Measurements from ENCODE around the gene MYLK.

The MYLK gene

DNA sequence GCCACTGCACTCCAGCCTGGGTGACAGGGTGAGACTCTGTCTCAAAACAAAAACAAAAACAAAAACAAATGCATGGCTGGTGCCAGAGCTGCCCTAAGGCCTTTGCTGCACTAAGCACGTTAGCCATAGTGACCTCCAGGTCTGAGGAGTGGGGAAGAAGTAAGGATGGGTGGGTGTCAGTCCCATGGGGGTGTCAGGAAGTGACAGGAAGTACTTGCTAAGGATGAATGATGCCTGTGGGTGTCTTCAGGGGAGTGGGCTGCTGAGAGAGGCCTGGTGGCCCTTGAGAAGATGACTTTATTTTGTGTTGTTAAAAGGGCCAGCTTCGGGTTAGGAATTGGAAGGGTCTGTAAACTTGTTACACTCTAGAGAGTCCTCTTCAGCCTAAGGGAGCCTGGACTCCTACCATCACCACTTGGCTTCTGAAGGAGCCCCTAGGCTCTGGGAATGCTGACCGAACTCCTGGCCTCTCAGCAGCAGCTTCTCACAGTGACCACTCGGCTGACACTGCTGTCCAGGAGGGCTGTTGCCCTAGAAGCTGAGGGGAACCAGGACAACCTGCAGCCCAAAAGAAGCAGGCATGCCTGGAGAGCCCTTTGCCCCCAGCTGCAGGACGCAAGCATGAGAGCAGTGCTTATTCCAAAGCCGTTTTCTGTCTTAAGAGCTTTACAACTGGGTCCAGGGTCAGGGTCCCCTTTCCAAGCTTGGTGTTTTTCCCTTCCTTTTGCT, 116.4 kb downstream of the MYLK start:
- DNase-seq, result no peak

DNA sequence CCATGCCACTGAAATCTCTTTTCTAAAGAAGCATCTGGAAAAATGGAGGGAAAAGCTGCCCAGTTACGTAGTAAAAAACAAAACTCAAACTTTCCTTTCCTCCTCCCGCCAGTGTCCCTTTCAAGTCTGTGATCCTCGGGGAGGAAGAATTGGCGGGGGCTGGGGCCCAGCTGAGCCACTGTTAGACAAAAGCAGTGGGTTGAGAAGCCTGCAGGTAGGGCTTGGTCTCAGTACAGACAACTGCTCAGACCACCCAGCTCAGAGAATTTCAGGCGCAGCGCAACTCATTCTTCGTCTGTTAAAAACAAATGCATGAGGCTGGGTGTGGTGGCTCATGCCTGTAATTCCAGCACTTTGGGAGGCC, 117.1 kb downstream of the MYLK start:
- DNase-seq, result no peak

DNA sequence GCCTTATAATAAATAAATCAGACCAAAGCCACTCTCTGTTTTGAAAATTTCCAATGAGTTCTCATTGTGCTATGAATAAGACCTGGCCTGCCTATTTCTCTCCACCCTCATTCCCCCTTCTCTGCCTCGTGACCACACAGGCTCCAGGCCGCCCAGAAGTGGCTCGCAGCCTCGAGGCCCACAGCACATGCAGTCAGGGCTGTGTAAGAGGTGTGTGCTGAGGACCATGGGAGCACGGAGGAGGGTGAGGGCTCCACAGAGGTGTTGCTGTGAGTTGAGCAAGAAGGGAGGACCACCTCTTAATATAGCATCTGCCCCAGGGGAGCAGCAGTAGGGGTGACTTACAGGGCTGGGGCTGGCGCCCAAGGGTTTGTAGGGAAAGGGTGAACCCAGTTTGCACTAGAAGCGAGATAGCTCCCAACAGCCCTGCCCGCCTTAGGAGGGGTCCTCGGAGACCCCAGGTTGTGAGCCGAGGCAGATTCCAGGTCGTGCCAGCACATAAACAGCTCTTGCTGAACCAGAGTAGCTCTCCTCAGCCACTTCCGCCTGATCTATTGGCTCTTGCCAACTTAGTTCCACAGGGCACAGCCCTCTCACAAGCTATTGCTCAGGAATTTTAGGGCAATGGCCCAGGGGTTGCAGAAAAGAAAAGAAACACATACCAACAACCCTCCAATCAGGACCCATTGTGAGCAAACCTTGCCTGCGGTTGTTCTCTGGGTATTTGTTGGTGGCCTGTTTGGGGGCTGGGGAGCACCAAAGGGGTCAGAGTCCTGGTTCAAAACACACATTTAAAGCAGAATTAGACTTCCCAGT, 117.7 kb downstream of the MYLK start:
- DNase-seq, result no peak

DNA sequence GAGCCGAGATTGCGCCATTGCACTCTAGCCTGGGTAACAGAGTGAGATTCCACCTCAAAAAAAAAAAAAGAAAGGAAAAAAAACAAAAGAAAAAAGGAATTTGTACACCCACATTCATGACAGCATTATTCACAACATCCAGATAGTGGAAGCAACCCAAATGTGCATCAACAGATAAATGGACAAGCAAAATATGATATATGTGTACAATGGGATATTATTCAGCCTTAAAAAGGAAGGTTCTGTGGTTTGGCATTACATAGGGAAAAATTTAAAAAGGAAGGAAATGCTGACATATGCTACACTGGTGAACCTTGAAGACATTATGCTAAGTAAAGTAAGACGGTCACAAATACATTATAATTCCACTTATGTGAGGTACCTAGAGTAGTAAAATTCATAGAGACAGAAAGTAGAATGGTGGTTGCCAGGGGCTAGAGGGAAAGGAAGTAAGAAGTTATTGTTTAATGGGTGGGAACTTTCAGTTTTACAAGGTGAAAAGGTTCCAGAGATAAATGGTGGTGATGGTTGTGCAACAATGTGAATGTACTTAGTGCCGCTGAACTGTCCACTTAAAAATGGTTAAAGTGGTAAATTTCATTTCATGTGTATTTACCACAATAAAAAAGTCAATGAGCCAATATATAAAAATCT, 118.5 kb downstream of the MYLK start:
- DNase-seq, result no peak

DNA sequence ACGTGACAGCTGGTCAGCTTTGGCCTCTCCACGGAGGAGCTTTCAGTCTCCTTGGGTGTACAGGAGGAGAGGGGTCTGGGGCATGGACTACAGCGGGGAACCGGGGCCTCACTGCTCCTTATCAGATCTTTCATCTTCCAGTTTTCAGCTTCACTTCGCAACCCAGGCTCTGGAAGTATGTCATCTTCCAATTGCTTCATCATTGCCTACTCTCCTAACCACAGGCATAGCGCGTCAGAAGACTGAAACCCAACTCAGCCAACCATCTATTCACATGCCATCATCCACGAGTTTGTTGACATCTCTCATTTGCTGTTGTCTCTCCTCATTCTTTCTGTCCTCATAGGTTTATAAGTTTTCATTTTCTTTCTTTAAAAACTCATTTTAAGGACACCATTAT, 119.5 kb downstream of the MYLK start:
- no peak for DNase-seq

DNA sequence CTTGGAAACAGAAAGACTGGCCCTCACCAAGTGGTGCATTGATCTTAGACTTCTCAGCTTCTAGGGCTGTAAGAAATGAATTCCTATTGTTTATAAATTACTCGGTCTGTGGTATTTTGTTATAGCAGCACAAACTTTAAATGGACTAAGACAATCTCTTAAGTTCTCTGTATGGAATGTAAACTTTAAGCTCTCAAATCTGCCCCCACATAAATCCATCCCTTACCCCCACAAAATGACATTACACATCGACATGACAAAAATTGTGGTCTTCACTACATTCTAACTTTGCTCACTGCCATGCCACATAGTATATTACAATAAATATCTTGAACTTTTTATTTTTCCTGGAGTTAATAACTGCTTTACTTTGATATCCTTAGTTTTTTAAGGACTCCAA, 121.3 kb downstream of the MYLK start:
- no peak for DNase-seq

DNA sequence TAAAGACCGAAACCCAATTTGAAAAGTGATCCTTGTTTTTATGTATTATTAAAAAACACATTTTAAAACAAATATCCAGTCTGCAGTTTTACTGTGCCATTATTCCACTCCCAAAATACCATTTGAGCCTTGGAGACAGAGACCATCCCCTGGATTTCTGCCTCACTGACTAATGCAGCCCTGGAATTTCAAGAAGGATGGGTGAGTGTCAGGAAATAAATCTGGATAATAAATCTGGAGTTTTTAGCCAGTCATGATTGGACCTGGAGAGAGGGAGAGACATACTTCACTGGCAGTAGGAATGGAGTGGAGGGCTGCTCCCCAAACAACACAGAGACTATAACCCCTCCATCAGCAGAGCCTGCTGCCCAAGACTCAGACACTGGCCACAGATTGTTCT, 123.3 kb downstream of the MYLK start:
- no peak for DNase-seq

DNA sequence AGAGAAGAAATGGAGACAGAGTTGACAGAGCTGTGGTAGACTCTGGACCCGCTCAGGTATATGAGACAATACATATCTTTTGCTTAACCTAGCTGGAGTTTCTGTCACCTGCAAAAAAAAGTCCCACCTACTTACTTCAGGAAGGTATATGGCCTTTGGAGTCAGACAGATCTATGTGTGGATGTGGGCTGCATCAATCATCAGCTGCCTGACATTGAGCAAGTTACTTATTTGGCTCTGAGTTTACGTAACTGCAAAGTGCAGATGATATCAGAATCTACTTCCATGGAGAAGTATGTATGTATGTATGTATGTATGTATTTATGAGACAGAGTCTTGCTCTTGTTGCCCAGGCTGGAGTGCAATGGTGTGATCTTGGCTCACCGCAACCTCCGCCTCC, 124.3 kb downstream of the MYLK start:
- no peak for DNase-seq

DNA sequence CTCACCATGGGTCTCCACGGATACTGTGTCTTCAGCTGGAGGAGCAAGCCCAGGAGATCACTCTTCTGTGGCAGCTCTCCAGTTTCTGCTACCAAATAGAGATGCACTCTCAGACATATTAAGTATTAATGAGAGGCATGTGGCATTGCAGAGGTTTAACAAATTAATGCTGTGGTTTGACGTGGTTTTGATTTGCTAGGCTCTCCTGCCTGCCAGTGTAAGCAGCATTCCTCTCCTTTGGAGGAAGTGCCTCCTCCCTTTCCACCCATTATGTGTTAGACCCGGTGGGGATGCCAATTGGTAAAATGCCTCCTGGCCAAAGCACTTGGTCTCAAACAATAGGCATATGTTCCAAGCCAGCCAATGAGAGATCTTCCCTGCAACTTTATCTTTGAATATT, 124.8 kb downstream of the MYLK start:
- DNase-seq, result no peak

DNA sequence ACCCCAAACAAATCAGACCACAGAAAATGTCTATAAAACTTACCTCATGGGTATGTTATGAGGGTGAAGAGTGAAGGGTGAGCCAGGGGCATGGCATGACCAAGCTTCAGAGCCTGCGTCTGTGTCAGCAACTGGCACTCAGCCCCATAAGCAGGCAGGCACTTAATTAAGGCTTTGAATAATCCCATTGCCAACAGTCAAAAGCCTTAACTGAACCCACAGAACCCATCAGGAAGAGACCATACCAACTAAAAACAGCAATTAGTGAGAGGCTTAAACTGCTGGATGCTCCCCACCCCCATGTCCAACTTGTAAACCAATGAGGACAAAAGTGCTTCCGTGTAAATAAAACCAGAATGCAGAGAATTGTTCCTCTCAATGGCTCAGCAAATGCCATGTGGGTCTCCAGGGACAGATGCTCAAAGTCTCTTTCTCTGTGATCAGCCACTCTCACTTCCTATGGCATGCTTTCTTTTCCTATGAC, 126.0 kb downstream of the MYLK start:
- DNase-seq, result no peak

DNA sequence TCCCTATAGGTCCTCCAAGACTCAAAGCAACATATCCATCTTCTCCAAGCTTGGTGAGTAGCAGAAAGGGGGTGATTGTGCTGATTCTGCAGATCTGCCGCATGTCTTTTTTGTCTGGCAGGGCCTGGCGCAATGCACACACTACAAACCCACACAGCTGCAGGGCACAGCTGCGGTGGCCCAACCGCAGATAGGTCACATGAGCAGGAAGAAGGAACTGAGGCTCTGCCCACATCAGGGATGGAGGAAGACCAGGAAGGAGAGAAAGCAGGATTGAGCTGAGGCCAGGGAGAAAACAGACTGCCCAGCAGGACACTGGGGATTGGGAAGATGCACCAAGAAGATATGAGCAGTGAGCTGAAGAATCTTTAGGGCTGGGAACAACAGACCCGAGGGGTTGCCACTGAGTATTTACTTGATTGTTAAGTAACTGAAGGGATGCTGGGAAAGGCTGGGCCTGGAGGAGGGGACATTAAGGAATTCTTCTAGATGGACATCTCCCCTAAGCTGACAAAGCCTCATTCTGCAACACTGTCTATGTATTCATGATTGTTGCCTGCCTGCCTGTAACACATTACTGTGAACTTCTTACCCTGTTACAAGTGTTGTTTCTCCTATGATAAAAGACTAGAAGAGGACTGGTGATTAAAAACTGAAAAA, 126.7 kb downstream of the MYLK start:
- no peak for DNase-seq

DNA sequence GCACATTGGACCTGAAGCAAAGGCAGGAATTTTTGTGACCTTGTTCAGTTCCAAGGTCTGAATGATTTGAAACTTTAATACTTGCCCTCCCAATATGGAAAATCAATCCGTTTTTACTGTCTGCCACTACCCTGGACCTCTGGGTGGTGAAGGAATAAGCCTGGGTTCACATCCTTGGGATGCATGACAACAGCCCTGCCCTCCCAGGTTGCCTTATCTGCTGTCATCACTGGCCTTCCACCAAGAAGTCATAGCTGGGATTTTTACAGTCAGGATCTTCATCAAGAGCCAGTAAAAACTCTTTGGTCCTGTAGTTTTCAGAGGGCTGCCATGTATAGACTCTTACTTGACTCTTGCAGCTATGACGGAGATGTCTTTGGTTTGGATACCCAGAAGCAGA, 128.6 kb downstream of the MYLK start:
- no peak for DNase-seq

DNA sequence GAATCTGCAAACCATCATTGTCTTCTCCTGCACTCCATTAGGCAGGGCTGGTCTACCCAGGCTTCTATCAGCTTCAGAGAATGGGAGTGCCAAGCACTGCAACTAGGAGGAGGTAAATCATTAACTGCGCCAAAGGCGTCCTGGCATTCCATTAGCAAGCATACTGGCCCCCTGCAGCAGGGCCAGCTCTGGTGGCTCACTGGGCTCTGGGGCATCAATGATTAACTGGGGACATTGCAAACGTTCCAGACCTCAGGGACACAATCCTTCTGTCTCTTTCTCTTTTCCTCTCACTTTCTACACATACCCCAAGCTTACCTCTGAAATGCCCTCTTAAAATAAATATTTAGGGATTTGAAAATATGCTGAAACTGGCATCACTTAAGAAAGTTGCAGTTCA, 129.0 kb downstream of the MYLK start:
- no peak for DNase-seq

DNA sequence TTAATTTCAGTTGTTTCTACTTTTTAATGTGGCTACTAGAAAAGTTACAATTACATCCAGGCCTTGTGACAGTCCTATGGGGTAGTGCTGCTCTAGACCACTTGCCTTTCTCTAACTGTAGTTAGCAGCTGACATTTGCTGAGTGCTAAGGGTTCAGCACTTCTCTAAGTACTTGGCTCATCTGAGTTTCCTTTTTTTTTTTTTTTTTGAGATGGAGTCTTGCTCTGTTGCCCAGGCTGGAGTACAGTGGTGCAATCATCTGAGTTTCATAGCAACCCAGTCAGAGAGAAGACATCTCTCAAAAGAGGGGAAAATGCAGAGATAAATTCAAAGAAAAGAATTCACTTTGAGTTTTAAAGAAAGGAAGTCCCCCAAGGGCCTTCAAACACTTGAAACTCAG, 130.8 kb downstream of the MYLK start:
- DNase-seq, result no peak

DNA sequence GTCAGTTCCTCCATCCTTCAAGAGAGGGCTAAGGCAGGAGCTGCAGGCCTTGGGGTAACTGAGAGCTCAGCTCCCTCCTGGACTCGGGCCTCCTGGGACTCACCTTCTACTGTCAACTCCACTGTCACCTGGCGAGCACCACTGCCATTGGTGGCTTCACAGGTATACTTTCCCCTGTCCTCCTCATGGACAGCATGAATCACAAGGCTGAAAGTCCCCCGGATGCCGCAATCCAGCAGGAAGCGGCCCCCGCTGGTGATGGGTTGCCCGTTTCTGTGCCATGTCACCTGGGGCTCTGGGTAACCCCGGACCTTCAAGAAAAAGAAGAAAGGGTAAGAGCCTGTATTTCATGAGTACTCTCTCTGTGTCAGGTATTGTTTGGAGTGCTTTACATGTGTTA, 131.9 kb downstream of the MYLK start:
- DNase-seq, result no peak

DNA sequence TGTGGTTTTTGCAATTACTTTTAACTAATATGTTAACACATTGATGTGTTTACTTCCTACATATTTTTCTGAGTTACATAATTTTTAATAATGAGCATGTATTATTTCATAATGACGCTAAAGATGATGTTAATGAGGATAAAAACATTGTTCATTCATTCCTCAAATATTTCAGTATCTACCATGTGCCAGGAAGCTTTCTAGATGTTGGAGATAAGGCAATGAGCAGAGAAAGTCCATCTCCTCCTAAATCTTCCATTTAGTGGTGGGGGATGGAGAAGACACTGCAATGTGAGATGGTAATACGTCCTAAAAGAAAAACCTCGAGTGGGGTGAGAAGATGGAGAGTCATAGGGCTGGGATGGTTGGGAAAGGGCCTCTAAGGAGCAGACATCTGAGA, 132.7 kb downstream of the MYLK start:
- DNase-seq, result no peak

DNA sequence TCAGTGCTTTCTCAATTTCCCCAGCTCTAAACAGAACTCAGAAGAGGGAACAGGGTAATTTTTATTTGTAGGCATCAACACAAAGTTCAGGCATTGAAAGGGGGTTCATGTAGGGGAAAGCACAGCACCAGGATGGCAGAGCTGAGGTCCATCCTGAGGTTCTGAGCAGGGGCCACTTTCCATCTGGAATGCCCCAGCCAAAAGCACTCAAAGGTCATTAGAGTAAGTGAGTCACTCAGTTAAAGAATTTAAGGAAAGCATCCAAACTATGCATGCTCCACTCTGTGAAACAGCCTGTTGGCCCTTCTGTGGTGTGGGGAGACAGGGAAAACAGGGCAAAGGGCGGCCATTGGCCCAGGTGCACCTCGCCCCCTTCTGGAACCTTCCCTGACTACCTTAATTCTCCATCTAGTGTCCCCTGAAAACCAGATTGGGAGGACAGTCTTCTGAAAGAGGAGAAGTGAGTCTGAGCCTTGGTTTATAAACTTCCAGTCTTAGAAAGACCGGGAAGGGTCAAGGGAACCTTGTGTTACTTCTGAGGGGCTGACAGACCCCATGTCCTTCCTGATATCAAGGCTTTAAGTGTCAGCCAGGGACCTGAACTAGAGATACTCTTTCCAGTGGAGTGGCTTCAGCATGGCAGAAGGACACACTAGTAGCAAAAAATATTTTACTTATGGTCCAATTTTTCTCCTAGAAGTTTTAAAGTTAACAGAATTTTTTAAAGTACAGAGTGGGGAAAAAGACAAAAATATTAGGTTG, 133.3 kb downstream of the MYLK start:
- DNase-seq, result no peak

DNA sequence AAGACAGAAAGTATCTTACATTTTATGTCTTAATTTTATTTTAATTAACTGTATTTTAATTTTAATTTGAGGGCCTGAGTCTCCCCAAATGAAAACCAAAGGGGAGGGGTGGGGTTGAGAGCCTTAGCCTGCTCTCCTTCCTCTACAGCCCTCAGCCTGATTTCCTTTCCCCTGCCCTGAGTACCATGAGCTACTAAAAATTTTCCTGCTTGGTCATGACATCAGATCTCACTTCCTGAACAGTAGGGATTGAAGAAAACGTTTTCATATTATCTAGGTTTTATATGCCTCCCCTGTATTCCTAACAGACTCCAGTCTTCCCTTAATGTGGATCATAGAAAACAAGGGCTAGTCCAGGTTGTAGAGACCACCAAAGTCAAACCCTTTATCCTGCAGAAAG, 133.9 kb downstream of the MYLK start:
- no peak for DNase-seq

DNA sequence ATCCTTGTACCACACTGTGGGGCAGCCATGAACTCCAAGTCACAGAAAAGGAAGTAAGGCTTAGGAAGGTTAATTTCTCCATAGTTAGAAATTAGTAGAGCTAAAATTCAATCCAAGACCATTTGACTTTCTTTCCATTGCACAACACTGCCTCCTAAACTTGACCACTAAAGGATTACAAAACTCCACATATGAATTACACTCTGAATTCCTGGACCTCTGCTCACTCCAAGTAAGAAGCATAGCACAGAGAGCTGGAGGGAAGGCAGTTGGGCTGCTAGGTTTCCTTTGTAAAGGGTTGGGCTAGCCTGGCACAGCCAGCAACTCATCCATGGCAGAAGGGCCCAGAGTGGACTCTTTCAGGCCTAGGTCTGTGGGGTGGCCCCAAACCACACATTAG, 134.4 kb downstream of the MYLK start:
- DNase-seq, result no peak

DNA sequence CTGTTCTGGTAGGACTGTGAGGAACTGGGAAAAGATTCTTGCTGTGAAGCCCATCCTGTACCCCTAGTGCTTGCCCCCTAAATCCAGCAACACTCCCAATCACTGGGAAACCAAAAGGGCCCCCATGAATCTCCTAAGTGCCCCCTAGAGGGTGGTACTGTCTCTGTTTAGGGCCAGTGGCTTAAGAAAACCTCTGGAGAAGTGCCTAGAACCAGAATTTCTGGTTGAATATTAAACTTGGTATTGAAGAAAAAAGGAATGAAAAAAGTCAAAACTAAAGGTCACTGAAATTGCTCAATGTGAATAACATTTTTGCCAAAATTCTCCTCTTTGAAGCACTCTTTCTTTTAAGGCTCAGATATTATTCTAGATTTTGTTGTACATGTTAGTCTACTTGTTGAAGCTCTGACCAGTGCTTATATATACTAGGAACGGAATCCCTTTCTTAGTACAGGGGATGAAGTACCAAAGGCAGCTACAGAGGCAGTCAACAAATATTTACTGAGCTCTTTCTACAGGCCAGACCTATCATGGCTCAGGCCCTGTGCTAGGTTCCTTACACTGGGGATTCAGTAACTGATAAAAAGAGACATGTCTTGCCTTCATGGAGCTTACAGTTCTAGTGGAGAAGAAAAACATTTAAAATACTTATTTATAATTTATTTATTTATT, 138.8 kb downstream of the MYLK start:
- no peak for DNase-seq

DNA sequence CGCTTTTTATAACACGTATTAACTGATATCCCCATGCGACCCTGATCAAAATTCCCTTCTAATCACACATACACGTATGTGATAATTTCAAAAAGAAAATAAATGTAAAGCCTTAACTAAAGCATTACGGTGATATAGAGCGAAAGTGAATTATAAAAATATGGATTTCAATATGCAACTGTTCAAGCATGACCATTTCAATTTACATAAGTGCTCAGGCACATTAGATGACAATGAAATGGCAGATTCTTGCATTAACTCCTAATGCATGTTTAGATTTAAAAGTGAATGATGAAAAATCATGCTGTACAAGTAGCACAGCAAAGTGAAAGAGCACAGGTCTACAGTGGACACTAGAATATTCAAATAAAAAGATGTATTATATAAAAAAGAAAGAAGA, 140.1 kb downstream of the MYLK start:
- DNase-seq, result no peak

DNA sequence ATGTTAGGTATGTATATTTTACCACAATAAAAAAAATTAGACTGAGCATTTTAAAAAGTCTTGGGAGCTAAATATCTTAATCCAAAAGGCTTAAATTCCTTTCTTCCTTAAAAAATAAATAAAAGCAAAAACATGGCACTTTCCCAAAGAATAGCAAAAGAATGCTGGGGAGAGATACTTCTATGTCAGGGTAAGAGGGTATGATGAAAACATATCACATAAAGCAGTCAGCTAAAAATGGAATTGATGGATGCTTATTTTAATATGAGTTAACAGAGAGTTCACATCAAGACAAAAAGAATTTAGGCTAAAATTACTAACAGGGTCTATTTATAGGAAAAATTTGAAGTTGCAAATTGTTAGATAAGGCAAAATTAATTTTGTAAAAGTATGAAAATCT, 141.0 kb downstream of the MYLK start:
- no peak for DNase-seq
